MM.1S (cell line): ENCODE measurements around the gene PRKG1.

Experiments
- EZH2phosphoT487 ChIP-seq: fragments of 300-600 bp; sonication (generic); IDR thresholded peaks from 2 replicates; pipeline ENCODE4 v1.6.1; 2018; ENCODE audit warnings: antibody characterized with exemption, low read length
- TF ChIP-seq, protein P1 (sequence below): fragments of 300-600 bp; sonication (generic); IDR thresholded peaks from 2 replicates; pipeline ENCODE4 v1.5.1; 2016; ENCODE audit warnings: antibody characterized with exemption, low read length, mixed read lengths

DNA sequence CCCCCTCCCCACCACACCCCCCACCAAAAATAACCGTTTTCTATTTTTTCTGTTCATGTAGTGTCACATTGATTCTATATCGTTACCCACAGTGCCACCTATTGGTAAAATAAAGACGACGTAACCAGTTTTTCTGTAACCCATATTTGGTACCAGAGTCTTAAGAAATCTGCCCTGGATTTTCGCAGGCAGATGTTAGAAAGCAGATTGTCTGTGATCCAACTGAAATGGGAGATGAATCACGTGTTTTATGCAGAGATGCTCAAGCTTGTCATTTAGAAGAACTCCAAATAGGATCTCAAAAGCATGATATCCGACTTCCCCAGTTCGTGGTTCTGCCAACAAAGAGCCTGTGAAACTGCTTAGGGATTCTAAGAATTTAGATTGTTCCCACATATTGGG is 886.2 kb downstream of the PRKG1 start:
- TF ChIP-seq, protein P1, sequence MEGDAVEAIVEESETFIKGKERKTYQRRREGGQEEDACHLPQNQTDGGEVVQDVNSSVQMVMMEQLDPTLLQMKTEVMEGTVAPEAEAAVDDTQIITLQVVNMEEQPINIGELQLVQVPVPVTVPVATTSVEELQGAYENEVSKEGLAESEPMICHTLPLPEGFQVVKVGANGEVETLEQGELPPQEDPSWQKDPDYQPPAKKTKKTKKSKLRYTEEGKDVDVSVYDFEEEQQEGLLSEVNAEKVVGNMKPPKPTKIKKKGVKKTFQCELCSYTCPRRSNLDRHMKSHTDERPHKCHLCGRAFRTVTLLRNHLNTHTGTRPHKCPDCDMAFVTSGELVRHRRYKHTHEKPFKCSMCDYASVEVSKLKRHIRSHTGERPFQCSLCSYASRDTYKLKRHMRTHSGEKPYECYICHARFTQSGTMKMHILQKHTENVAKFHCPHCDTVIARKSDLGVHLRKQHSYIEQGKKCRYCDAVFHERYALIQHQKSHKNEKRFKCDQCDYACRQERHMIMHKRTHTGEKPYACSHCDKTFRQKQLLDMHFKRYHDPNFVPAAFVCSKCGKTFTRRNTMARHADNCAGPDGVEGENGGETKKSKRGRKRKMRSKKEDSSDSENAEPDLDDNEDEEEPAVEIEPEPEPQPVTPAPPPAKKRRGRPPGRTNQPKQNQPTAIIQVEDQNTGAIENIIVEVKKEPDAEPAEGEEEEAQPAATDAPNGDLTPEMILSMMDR: peak; percentile 63
- TF ChIP-seq EZH2phosphoT487: no peak
